Tibial artery (tissue), 4 donors: ENCODE data around the gene VCP.
A peak's percentile ranks its signal among the peaks of the same experiment; 100 is the strongest.

ENCODE experiments used
- DNase-seq, 2 donors: peaks; one replicate each; pipeline ENCODE4 v3.0.0-alpha.2; 2019
- H3K27ac ChIP-seq, 2 donors: fragments of 200-600 bp; sonication (generic) in 1 of 2; 1 replicate in 1 of 2; 2 replicates in 1 of 2; pipeline ENCODE4 v1.5.1; 2018 to 2019; ENCODE audit warnings: mild to moderate bottlenecking in 1 of 2
- H3K27me3 ChIP-seq, 2 donors: fragments of 200-600 bp; sonication (generic) in 1 of 2; one replicate each; pipeline versions ENCODE4 v1.5.1 to v1.6.0; 2016 to 2019
- H3K36me3 ChIP-seq, 3 donors: fragments of 200-600 bp; sonication (generic) in 2 of 3; one replicate each; pipeline ENCODE4 v1.5.1; 2016 to 2019; ENCODE audit warnings: mild to moderate bottlenecking in 2 of 3
- H3K4me1 ChIP-seq, 4 donors: fragments of 200-600 bp; sonication (generic) in 2 of 4; 1 replicate in 3 of 4; 2 replicates in 1 of 4; pipeline ENCODE4 v1.5.1; 2016 to 2019
- H3K4me3 ChIP-seq, 2 donors: fragments of 200-600 bp; sonication (generic) in 1 of 2; 1 replicate in 1 of 2; 2 replicates in 1 of 2; pipeline ENCODE4 v1.5.1; 2018 to 2019; ENCODE audit warnings: mild to moderate bottlenecking in 2 of 2
- H3K9me3 ChIP-seq, 3 donors: fragments of 200-600 bp; sonication (generic) in 1 of 3; one replicate each; pipeline ENCODE4 v1.5.1; 2016 to 2019
- intact Hi-C: fragments of 100-400 bp; cut with DNase I; formaldehyde crosslinking; loops from one replicate; pipeline ENCODE4 v1.15.0; 2023; ENCODE audit warnings: low total_unique reads
- TF ChIP-seq, protein P1 (sequence below), 2 experiments: fragments of 200-600 bp in 1 of 2; fragments of 450-650 bp in 1 of 2; IDR thresholded peaks; one replicate each; pipeline ENCODE4 v1.5.1; 2017 to 2019; ENCODE audit warnings: antibody characterized with exemption in 2 of 2, mild to moderate bottlenecking in 1 of 2, moderate library complexity in 1 of 2

The VCP gene

GRCh38 chr9:35057271-35057620 lies 15.2 kb downstream of the VCP start:
- no peak for DNase-seq
- TF ChIP-seq, protein P1, sequence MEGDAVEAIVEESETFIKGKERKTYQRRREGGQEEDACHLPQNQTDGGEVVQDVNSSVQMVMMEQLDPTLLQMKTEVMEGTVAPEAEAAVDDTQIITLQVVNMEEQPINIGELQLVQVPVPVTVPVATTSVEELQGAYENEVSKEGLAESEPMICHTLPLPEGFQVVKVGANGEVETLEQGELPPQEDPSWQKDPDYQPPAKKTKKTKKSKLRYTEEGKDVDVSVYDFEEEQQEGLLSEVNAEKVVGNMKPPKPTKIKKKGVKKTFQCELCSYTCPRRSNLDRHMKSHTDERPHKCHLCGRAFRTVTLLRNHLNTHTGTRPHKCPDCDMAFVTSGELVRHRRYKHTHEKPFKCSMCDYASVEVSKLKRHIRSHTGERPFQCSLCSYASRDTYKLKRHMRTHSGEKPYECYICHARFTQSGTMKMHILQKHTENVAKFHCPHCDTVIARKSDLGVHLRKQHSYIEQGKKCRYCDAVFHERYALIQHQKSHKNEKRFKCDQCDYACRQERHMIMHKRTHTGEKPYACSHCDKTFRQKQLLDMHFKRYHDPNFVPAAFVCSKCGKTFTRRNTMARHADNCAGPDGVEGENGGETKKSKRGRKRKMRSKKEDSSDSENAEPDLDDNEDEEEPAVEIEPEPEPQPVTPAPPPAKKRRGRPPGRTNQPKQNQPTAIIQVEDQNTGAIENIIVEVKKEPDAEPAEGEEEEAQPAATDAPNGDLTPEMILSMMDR (IDR thresholded peaks at IDR 0.05): no peak
- H3K36me3 ChIP-seq: peaks cover 68 to 99% (median 89%) of the 10 kb centered on the region in 3 donors
- H3K4me1 ChIP-seq: no peaks in the 10 kb centered on the region
- no peaks in the 10 kb centered on the region for H3K9me3 ChIP-seq
- H3K4me3 ChIP-seq: no peak overlapping the region
- no peak overlapping the region for H3K27ac ChIP-seq
- intact Hi-C loops: loop anchor here (10.0 kb wide), 1 partner anchor 162 kb away; a partner anchor contains a TSS
- no peaks in the 10 kb centered on the region for H3K27me3 ChIP-seq

- intact Hi-C loops: loop anchor here (10.0 kb wide), 1 partner anchor 162 kb away; a partner anchor contains a TSS
- Histone ChIP-seq H3K4me3 (no peak overlapping the region), H3K9me3 (no peaks in the 10 kb centered on the region), H3K4me1 (no peaks in the 10 kb centered on the region), H3K36me3 (peaks cover 63 to 99% (median 89%) of the 10 kb centered on the region in 3 donors), H3K27ac (no peak overlapping the region), H3K27me3 (no peaks in the 10 kb centered on the region)
- TF ChIP-seq, protein P1 (IDR thresholded peaks at IDR 0.05): no peak
- DNase-seq: no peak
These were observed 15.7 kb downstream of the VCP start for GRCh38 chr9:35056571-35057270.

DNA sequence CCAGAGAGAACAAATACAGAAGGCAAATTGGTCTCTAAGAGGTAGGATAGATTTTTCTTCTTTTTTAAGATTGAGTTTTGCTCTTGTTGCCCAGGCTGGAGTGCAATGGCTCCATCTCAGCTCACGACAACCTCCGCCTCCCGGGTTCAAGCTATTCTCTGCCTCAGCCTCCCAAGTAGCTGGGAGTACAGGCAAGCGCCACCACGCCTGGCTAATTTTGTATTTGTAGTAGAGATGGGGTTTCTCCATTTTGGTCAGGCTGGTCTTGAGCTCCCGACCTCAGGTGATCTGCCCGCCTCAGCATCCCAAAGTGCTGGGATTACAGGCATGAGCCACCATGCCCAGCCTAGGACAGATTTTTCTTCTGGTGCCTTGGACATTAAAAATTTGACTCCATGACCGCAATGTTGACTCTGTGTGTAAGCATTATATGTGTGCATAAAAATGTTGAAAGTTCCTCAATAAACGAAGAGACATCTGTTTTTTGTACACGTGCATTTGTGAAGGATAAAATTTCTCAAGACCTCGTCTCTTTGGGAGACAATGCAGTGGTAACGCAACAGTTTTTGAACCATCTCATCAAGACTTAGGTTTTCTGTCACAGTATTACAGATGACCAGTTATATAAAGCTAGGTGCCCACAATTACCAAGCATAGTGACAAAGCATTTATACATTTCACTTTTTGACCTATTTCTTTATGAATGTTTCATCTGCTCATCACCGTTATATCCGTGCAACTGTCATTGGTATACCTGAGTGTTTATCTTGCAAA lies 17.4 kb downstream of the VCP start:
- H3K27ac ChIP-seq: no peak overlapping the region
- H3K4me3 ChIP-seq: no peak overlapping the region
- H3K27me3 ChIP-seq: no peaks in the 10 kb centered on the region
- peaks cover 46 to 94% (median 78%) of the 10 kb centered on the region in 3 donors for H3K36me3 ChIP-seq
- TF ChIP-seq, protein P1 (IDR thresholded peaks at IDR 0.05): no peak
- intact Hi-C loops: loop anchor here (1.0 to 10.0 kb wide), 2 partner anchors 12 to 160 kb away; a partner anchor contains a TSS
- no peaks in the 10 kb centered on the region for H3K9me3 ChIP-seq
- DNase-seq: no peak
- peaks cover 0 to 3% (median 0%) of the 10 kb centered on the region in 4 donors for H3K4me1 ChIP-seq

DNA sequence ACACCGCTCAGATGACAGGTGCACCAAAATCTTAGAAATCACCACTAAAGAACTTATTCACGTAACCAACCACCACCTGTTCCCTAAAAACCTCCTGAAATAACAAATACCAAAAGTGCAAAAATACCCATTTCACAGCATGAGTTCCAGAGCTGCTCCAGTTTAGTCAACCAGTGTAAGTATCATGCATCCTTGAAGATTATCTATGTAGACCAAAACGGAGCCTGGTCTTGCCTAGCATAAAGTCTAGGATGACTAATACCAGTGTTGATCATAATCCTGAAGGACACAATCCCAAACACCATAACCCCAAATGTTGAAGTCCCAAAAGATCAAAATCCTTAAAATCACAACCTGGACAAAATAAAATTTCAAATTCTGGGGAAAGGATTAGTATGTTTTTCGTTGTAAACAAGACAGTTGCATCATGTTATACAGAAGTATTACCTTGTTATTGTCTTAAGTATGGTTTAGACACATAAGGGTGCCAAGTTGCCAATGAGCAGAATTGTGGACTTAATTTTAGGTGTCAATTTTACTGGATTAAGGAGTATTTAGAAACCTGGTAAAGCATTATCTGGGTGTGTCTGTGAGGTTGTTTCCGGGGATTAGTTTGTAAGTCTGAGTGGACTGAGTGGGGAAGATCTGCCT lies 18.1 kb downstream of the VCP start:
- no peak for DNase-seq
- Histone ChIP-seq H3K36me3 (peaks cover 46 to 94% (median 78%) of the 10 kb centered on the region in 3 donors), H3K27ac (no peak overlapping the region), H3K4me3 (no peak overlapping the region), H3K9me3 (no peaks in the 10 kb centered on the region), H3K4me1 (peaks cover 0 to 3% (median 0%) of the 10 kb centered on the region in 4 donors), H3K27me3 (no peaks in the 10 kb centered on the region)
- TF ChIP-seq, protein P1 (IDR thresholded peaks at IDR 0.05): no peak
- intact Hi-C loops: loop anchor here (1.0 to 10.0 kb wide), 2 partner anchors 11 to 160 kb away; a partner anchor contains a TSS

DNA sequence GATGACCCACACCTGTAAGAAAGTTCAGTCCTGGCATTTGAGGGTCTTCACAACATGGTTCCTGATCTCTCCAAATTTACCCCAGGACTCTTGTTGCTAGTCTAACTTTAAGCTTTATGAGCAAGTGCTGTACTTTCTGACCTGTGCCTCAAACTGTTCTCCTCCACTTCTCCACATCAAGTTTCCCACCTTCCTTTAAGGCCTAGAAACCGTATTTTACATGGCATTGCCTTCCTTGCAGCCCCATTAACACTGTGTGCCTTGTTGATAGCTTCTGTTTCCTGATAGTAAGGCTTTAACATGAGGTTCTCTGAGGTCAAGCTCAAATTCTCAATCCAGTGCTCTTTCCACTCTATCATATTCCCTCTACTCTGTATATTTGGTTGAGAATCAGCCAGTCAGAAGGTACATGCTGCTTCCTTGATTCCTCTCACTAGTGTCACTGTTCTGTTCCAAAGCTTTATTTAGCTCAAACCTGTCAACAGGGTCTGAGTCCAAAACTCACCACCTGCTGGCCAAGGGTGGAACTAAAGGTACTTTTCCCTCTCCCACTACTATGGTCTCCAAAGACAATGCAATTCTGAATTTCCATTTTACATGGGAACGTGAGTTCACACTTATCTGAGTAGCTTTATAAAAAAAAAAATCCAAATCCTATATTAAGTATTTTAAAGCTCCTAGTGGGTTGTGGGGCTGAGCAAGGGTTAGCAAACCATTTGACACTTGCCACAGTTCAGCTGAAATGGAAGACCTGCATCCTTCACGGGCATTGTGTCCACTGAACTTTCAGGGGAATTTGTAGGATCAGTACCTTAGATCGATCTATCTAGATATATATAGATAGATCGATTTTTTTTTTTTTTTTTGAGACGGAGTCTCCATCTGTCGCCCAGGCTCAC lies 21.1 kb downstream of the VCP start:
- H3K4me1 ChIP-seq: peaks cover 0 to 3% (median 0%) of the 10 kb centered on the region in 4 donors
- no peaks in the 10 kb centered on the region for H3K9me3 ChIP-seq
- no peak for DNase-seq
- H3K27ac ChIP-seq: no peak overlapping the region
- no peak overlapping the region for H3K4me3 ChIP-seq
- H3K36me3 ChIP-seq: peaks cover 19 to 83% (median 64%) of the 10 kb centered on the region in 3 donors
- TF ChIP-seq, protein P1 (IDR thresholded peaks at IDR 0.05): peak; percentile 50
- no peaks in the 10 kb centered on the region for H3K27me3 ChIP-seq
- intact Hi-C loops: loop anchor here (10.0 kb wide), 1 partner anchor 157 kb away; a partner anchor contains a TSS
